KOPT-K1 (cell line): ENCODE results near the gene CHRD.

Experiments
- H3K27ac ChIP-seq: fragments of 200-600 bp; sonication (generic); 2 replicates; pipeline ENCODE4 v1.5.1; 2016; ENCODE audit warnings: antibody characterized with exemption, mild to moderate bottlenecking, low read depth, low read length; ENCODE audit not compliant: poor library complexity, severe bottlenecking
- H3K36me3 ChIP-seq: fragments of 200-600 bp; sonication (generic); 2 replicates; pipeline ENCODE4 v1.5.1; 2017; ENCODE audit warnings: antibody characterized with exemption, mild to moderate bottlenecking, low read length, moderate library complexity; ENCODE audit not compliant: insufficient read depth
- H3K9me3 ChIP-seq: fragments of 200-600 bp; sonication (generic); 2 replicates; pipeline ENCODE4 v1.5.1; 2017; ENCODE audit warnings: antibody characterized with exemption, low read length, mild to moderate bottlenecking; ENCODE audit not compliant: insufficient read depth, poor library complexity, severe bottlenecking

The CHRD gene

DNA sequence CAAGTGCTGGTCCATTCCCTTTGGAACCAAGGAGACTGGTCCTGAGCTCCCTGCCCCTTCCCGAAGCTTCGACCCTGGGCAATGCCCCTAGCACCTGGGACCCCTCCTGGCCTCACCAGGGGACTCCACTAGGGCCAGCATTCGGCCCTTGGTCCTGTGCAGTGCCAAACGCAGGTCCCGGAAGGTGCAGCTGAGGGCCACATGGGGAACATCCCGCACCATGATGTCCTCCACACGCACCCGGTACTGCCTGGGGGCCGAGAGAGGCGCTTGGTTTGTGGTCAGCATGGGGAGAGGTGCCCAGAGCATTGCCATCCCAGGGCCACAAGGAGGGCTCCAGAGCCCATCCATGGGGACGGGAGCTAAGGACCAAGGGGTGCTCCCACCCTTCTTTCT is 26.3 kb upstream of the CHRD start:
- H3K27ac ChIP-seq = no peak overlapping the region
- H3K9me3 ChIP-seq = no peaks in the 10 kb centered on the region
- H3K36me3 ChIP-seq = no peaks in the 10 kb centered on the region; the same call in 1 of the 2 replicates

DNA sequence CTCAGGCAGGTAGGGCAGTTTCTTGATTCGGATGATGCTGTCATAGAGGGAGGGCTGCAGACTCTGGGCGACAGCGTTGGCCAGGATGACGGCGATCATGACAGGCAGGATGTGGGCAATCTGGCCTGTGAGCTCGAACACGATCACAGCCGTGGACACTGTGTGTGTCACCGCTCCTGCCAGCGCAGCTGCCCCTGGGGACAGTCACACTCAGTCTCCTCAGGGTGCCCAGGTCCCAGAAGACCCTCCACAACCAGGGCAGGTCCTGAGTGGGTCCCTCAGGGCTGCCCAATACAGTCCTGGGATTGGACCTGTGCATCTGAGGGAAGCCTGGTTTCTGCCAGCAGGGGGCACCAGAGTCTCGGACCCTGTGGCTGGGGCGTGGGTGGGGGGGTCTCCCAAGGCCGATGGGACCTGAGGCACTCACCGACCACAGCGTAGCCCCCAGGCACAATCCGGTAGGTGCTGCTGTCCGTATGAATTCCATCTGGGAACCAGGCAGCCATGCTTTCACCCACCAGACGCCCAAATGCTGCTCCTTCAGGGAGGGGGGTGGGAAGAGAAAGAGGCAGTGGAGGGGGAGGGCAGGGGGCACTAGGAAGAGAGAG is 25.6 kb upstream of the CHRD start:
- Histone ChIP-seq H3K36me3 (no peaks in the 10 kb centered on the region; the same call in 1 of the 2 replicates), H3K9me3 (no peaks in the 10 kb centered on the region), H3K27ac (no peak overlapping the region)

DNA sequence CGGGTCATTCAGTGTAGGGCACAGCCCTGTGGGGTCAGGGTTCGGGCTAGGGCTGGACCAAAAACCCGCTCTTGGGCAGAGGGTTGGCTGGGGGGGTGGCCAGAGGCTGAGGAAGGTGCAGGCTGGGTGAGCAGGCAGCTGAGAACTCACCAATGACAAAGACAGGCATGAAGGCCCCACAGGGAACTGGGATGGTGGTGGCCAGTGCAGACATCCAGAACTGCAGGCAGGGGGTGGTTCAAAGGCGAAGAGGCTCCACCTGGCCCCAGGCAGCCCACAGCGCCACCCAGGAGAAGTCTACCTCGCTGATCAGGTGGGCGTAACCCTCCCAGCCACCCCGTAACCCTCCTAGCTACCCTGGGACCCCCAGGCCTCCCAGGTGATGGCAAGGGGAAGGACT is 25.1 kb upstream of the CHRD start:
- no peak overlapping the region for H3K27ac ChIP-seq
- H3K9me3 ChIP-seq = no peaks in the 10 kb centered on the region
- no peaks in the 10 kb centered on the region; the same call in 1 of the 2 replicates for H3K36me3 ChIP-seq

DNA sequence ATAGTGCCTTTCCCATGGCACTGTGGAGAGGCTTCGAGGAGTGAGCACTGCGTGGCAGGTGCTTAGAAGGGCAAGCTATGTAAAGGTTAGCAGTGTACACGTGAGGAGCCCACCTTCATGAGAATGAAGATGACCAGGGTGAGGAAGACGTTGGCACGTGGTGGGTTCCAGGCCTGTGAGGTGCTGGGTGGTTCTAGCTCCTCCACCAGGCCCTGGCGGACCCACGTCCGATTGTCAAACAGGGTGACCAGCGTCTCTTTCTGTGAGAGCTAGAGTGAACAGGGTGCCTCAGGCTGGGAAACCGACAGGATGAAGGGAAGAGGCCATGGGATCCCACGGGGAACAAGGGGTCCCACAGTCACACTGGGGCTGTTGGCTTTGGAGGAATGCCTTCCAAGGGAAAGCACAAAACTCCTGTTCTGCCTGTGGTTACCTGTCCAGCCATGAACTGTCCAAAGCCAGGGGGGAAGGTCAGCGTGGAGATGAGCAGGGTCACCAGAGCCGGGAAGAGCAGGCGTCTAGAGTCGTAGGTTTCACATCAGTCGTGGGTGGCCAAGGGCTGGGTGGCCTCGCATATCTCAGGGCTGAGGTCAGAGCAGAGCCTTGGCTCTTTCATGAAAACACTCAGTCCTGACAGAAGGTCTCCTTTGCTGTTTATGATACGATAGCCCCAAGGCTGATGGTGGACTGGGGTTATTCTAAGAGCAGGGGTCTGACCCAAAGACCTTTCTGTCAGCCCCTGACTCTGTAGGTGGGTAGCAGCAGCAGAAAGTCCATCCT is 24.4 kb upstream of the CHRD start:
- H3K36me3 ChIP-seq = no peaks in the 10 kb centered on the region; the same call in 1 of the 2 replicates
- no peak overlapping the region for H3K27ac ChIP-seq
- H3K9me3 ChIP-seq = no peaks in the 10 kb centered on the region

DNA sequence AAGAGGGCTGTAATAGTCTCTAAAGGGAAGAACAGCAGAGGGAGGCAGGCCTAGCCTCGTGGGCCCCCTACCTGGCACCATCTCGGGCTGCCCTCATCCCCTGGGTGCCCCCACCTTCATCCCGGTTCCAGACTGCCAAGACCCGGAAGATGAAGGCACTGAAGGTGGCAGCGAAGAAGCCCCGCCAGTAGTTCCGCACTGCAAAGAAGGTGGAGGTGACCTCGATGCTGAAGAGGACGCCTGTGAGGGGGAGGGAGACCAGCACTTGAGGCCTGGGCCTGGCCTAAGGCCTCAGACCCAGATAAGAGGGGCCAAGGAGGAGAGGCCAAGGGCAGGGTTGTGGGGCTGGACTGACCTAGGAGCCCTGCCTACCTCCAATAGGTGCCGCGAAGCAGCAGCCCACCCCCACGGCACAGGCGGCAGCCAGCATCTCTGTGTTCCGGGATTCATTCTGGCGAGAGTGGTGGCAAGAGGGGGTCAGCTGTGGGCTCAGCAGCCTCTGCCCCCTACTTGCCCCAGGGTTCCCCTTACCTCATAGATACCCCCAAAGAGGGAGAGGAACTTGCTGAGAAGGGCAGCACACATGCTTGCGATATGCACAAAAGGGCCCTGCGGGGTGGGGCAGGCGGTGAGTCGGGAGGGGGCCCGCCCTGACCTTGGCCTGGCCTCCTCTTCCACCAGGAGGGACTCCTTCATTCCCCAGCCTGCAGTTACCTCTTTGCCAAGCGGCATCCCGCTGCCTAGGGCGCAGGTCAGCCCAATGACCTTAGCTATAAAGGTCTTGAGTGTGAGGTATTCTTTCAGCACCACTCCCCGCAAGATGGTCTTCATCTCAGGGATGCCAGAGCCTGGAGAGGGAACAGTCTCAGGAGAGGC is 22.4 kb upstream of the CHRD start:
- Histone ChIP-seq H3K36me3 (no peaks in the 10 kb centered on the region; the same call in 1 of the 2 replicates), H3K9me3 (no peaks in the 10 kb centered on the region), H3K27ac (no peak overlapping the region)

DNA sequence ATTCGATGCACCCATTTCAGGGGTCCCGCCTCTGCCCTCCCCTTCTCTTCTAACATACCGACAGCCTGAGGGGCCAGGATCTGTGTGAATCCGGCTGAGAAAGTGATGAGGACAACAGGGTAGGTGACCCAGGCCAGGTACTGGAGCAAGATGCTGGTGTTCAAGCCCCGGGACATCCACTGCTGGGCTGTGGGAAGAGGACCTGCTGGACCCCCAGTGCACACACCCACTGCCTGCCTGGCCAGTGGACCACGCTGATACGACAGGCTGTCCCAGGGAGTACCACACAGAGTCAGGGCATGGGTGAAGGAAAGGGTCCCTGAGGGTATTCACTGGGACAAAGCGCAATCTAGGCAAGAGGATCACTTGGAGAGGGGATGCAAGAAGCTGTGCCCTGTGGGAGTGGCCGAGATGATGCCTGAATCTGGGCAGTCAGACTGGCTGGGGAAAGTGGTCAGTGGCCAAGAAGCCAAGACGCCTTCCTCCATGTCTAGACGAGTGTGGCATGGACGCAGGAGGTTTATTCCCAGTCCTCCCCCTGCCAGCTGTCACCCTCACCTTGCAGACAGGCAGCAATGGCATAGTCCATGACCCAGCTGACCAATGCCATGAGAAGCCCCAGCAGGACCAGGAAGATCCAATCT is 21.6 kb upstream of the CHRD start:
- no peaks in the 10 kb centered on the region; the same call in 1 of the 2 replicates for H3K36me3 ChIP-seq
- H3K9me3 ChIP-seq = no peaks in the 10 kb centered on the region

DNA sequence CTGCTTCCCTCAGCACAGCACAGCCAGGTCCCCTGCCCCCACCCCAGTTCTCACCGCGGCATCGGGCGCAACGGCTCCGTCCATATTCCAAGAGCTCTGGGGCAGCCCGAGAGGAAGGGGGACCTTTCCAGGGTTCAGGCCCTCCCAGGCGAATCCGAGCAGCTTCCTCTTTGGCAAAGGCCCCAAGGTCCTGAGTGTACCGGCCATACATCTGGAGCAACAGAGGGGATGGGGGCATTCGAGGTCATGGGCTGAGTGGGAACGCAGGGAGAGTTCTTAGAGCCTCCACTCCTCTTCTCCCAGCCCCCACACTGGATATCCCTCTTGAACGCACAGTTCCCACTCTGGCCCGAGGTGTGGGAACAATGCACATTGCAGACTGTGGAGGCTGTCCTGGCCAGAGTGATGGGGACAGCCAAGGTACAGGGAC is 20.9 kb upstream of the CHRD start:
- no peaks in the 10 kb centered on the region for H3K9me3 ChIP-seq
- no peak overlapping the region for H3K27ac ChIP-seq
- H3K36me3 ChIP-seq = no peaks in the 10 kb centered on the region; the same call in 1 of the 2 replicates

More for the DNA sequence above, 21.6 kb upstream of the CHRD start:
- no peak overlapping the region for H3K27ac ChIP-seq

DNA sequence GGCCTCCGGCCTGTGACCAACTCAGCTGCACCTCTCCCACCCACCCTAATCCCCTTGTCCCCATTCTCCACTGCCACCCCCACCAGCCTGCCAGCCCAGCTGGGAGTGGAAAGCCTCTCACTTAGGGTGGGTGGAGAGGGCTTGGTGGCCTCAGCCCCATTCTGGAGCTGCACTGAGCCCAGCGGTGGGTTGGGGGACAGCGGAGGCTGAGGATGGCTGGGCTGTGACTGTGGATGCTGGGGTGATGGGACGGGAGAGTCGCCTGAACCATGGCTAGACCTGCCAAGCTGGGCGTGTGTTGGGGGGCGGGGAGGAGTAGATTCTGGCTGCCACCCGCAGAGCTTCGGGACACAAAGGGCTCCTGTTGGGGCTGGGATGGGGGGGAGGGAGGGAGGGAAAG is 20.2 kb upstream of the CHRD start:
- Histone ChIP-seq H3K36me3 (peaks cover 2% of the 10 kb centered on the region), H3K27ac (no peak overlapping the region), H3K9me3 (no peaks in the 10 kb centered on the region)

DNA sequence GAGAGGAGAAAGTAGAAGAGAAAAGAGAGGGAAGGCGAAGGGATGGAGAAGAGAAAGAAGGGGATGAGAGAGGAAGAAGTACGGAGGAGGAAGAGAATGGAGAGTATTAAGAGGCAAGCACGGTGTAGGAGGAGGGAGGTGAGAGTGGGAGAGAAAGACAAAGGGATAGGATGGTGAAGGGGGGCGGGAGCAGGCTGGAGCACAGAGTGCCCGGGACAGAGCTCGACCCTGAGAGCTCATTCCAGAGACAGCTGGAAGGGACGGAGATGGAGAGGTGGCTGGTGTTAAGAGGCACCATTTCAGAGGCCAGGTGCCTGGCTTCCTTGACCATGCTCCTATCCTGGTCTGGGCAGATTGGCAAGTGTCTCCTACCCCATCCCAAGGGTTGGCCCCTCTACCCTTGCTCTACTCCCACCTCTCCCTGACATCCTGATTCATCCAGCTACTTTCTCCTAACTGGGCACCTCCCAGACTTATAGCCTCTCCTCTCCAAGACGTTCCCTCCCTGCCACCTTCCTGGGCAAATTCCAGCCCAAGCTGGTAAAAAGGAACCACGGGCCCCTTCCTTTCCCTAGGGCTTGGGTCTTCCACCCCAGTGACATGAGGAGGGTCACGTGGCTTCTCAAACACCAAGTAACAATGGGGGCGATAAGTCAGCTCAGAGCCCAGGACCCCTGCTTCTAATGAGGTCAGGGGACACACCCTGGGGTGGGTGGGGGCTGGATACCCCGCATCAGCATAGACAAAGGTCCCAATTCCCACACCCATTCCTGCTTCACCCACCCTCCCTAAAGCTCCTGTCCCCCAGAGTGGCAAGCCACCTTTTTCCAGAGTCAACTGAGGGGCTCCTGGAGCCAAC is 19.6 kb upstream of the CHRD start:
- H3K36me3 ChIP-seq = peaks cover 8% of the 10 kb centered on the region
- H3K9me3 ChIP-seq = no peaks in the 10 kb centered on the region
- H3K27ac ChIP-seq = no peak overlapping the region

DNA sequence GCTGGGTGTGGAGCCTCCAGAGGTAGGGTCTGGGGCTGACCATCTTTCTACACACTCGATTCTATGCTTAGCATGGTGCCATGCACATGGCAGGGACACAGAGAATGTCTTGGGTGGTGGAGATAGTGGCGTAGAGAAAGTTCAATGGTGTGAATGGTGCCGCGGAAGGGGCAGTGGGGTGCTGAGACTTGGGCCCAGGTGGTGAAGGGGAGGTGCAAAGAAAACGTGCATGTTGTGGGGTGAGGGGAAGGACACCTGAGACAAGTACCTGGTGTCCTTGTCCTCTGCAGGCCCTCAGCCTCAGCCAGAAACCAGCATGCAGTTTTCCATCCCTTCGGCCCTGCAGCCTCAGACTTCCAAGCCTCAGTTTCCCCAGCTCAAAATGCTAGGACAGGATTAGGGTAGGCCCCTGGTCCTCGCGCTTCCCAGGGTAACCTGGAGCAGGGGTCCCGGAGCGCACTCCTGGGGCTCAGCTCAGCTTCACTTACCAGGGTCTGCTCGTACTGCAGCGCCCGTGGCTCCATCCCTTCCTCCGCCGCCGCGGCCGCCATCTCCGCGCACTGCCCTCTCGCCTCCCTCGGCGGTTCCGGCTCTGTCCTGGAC is 18.8 kb upstream of the CHRD start:
- Histone ChIP-seq H3K9me3 (no peaks in the 10 kb centered on the region), H3K36me3 (peaks cover 13% of the 10 kb centered on the region), H3K27ac (no peak overlapping the region)

DNA sequence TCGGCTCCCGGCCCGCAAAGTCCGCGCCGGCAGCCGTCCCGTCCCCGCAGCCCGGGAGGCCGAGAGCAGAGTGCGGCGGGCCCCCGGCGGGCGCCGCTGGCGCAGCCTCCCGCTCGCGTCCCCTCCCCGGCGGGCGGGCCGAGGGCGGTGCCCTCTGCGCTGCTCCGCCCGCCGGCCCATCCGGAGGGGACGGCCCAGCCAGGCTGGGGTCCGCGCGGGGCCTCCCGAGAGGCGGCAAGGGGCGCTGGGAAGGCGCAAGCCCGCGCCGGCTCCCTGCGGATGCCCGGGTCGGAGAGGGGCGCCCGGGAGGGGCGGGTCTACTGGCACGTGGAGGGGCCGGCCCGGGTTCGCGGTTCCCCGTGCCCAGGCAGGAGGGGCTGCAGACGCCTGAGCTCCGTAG is 18.3 kb upstream of the CHRD start, which contains the start of the genes CLCN2 and POLR2H:
Gene CLCN2 (minus strand): TSS at position 74 of the 400 bp plus-strand sequence. CDS start 126 bp downstream, outside the sequence.
Gene POLR2H (plus strand): TSS at position 179 of the 400 bp plus-strand sequence. CDS start 1,783 bp downstream, outside the sequence.
- Histone ChIP-seq H3K27ac (peak within 1 kb of the TSS; percentile 82), H3K36me3 (peaks cover 18% of the 10 kb centered on the region), H3K9me3 (no peaks in the 10 kb centered on the region)

DNA sequence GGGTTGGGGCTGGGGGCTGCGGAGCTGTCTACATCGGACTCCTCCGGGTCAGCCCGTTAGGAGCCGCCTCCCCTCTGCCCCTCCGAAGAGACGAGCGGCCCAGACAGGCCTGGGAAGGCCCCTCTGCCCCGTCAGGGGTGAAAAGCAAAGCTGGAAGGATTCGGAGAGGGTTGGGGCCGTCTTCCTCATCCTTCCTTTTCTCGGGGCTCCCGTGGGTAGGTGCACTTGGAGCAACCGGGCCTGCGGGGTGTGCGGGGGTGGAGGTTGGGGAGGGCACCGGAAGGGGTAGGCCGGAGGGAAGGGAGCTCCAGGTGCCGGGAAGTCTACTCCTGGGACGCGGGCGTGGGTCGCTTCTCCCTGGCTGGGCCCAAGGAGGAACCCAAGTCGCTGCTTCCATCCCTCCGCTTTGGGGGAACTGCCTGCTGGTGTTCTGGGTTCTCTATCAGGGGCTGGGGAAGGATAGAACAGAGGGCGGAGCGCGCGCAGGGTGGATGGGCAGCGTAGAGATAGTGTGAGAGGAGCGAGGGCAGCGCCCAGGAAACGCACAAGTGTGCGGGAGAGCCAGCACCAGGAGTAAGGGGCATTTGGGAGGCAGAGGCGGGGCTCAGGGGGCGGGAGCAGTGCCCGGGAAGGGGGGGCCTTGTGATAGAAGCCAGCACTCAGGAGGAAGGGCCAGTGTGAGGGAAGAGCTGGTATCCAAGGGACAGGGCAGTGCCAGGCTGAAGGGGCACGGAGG is 17.8 kb upstream of the CHRD start:
- H3K36me3 ChIP-seq = peaks cover 24% of the 10 kb centered on the region
- no peaks in the 10 kb centered on the region for H3K9me3 ChIP-seq
- peak overlapping the region; percentile 82 for H3K27ac ChIP-seq
